HAP-1 (cell line): ENCODE data around the gene SECISBP2.
A peak's percentile ranks its signal among the peaks of the same experiment; 100 is the strongest.
"Not testable (repeated sequence)": the region's sequence is repeated elsewhere in the genome, so short reads cannot be mapped to it uniquely, and the experiment has no call there.

Experiments
- DNase-seq, 2 experiments: peaks; one replicate each; pipeline ENCODE4 v3.0.0-alpha.2; 2016 to 2020; ENCODE audit warnings: low spot score in 2 of 2
- H3K27me3 ChIP-seq: fragments of 250-450 bp; sonication (Bioruptor Pico); 2 replicates; pipeline ENCODE4 v1.5.1; 2020; ENCODE audit warnings: low read depth, mild to moderate bottlenecking, moderate library complexity
- H3K36me3 ChIP-seq: fragments of 250-450 bp; sonication (Bioruptor Pico); replicated peaks from 2 replicates; pipeline ENCODE4 v1.5.1; 2020; ENCODE audit warnings: mild to moderate bottlenecking
- H3K4me1 ChIP-seq: fragments of 250-450 bp; sonication (Bioruptor Pico); 2 replicates; pipeline ENCODE4 v1.5.1; 2020; ENCODE audit warnings: mild to moderate bottlenecking
- H3K4me3 ChIP-seq: fragments of 250-450 bp; sonication (Bioruptor Pico); 2 replicates; pipeline ENCODE4 v1.5.1; 2020; ENCODE audit warnings: mild to moderate bottlenecking, moderate library complexity
- H3K9me3 ChIP-seq: fragments of 250-450 bp; sonication (Bioruptor Pico); 2 replicates; pipeline ENCODE4 v1.5.1; 2020; ENCODE audit warnings: mild to moderate bottlenecking, moderate library complexity
- in situ Hi-C: fragments of 300-500 bp; cut with MboI; formaldehyde crosslinking; loops from 3 replicates; pipeline ENCODE4 v1.14.3; 2020; ENCODE audit warnings: low sequenced_read_pairs, inconsistent platforms, mixed read lengths

The SECISBP2 gene

DNA sequence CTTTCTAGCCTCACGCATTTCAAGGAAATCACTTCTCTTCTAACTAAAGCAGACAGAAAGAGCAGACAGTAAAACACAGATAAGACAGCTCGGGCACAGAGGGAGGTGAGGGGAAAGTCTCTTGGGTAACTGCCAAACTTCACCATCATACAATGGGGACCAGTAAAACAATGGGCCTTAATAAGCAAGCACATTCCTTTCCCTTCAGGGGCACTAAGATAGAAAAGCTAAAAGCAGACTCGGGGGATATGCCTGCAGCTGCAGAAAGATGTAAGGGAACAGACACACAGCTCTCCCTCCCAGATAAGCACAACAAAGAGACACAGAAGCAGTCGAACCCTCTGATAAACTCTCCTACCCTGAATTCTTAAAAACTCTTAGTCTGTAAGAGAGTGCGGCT is 22.9 kb upstream of the SECISBP2 start:
- no peaks in the 10 kb centered on the region for H3K36me3 ChIP-seq
- H3K4me3 ChIP-seq, result no peak overlapping the region
- no peak for DNase-seq
- in situ Hi-C loops, result no loop called here
- H3K9me3 ChIP-seq, result no peaks in the 10 kb centered on the region
- H3K4me1 ChIP-seq, result no peaks in the 10 kb centered on the region
- no peaks in the 10 kb centered on the region for H3K27me3 ChIP-seq

DNA sequence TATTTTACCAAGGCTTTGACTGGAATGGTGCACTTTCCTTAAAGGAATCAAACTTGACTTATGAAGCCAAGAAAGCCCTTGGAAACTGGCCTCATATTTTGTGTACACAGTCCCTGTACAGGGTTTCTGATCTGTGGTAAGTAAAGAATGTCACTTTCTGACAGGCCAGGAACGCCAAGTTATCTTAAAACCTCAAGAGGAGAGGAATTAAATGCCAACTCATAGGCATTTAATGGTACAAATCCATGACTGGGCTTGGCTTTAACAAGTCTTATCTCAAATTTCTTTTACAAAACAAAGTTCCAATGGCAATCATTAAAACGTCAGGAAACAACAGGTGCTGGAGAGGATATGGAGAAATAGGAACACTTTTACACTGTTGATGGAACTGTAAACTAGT is 16.3 kb upstream of the SECISBP2 start:
- DNase-seq, H3K4me3 ChIP-seq, H3K4me1 ChIP-seq, H3K27me3 ChIP-seq, H3K9me3 ChIP-seq, H3K36me3 ChIP-seq: not testable (repeated sequence)
- in situ Hi-C loops, result loop anchor here (25.0 kb wide), 1 partner anchor 360 kb away; no protein-coding TSS in a partner anchor

DNA sequence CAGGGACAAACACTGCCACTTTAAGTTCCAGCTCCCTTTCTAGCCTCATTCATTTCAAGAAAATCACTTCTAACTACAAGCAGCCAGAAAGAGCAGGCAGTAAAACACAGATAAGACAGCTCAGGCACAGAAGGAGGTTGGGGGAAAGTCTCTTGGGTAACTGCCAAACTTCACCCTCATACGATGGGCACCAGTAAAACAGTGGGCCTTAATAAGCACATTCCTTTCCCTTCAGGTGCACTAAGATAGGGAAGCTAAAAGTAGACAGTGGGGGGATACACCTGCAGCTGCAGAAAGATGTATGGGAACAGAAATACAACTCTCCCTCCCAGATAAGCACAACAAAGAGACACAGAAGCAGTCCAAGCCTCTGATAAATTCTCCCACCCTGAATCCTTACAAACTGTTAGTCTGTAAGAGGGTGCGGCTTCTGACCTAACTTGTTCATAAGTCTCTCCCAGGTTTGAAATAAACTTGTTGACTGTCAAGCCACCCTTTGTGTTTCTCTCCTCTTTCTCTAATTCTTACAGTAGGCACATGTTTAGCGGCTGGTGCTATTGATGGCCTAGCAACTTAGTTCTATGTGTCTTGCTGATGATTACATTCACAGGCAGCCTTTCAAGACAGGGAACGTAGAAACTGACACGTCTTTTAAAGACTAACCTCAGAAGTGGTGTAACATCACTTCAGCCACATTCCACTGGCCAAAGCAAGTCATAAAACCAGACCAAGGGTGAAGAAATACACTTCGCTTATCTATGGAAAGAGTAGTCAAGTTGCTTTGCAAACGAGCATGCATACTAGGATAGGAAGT is 14.1 kb upstream of the SECISBP2 start:
- Histone ChIP-seq H3K4me1 (no peaks in the 10 kb centered on the region), H3K4me3 (no peak overlapping the region), H3K27me3 (no peaks in the 10 kb centered on the region), H3K36me3 (0 out of 2 replicates have a peak, but pooled peaks cover 2% of the 10 kb centered on the region), H3K9me3 (no peaks in the 10 kb centered on the region)
- DNase-seq, result no peak
- in situ Hi-C loops, result loop anchor here (25.0 kb wide), 1 partner anchor 358 kb away; no protein-coding TSS in a partner anchor

DNA sequence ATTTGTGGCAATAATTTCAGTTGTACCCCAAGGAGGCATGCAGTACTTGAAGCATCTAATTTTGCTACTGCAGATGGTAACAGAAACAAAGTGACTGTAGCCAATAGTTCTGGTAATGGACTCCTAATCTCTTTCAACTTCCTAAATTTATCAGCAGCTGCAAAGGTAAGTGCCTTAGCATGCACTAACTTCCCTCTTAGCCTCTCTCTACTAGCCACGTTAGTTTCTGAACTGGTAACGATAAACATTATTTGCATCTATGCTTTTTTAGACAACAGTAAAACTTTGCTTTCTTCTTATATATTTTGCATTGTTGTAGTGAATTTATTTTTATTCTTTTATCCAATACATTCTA is 13.5 kb upstream of the SECISBP2 start:
- 0 out of 2 replicates have a peak, but pooled peaks cover 2% of the 10 kb centered on the region for H3K36me3 ChIP-seq
- no peaks in the 10 kb centered on the region for H3K27me3 ChIP-seq
- peaks cover 4% of the 10 kb centered on the region for H3K4me1 ChIP-seq
- H3K9me3 ChIP-seq, result no peaks in the 10 kb centered on the region
- no peak overlapping the region for H3K4me3 ChIP-seq
- no peak for DNase-seq
- in situ Hi-C loops, result loop anchor here (25.0 kb wide), 1 partner anchor 357 kb away; no protein-coding TSS in a partner anchor

DNA sequence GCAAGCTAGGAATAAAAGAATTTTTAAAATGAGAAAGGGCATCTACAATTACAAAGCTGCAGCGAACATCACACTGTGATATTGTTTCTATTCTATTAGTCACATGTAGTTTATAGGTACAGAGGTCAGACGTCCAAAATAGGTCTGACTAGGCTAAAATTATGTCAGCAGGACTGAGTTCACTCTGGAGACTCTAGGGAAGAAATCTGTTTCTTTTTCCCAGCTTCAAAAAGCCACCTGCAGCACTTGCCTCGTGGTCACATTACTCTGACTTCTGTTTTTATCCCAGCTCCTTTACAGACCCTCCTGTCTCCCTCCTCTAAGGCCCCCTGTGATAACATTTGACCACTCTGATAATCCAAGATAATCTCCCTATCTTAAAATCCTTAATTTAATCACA is 12.4 kb upstream of the SECISBP2 start:
- no peaks in the 10 kb centered on the region for H3K27me3 ChIP-seq
- H3K36me3 ChIP-seq, result 0 out of 2 replicates have a peak, but pooled peaks cover 2% of the 10 kb centered on the region
- in situ Hi-C loops, result loop anchor here (25.0 kb wide), 1 partner anchor 356 kb away; no protein-coding TSS in a partner anchor
- peaks cover 6% of the 10 kb centered on the region for H3K4me1 ChIP-seq
- no peak for DNase-seq
- H3K4me3 ChIP-seq, result no peak overlapping the region
- no peaks in the 10 kb centered on the region for H3K9me3 ChIP-seq

DNA sequence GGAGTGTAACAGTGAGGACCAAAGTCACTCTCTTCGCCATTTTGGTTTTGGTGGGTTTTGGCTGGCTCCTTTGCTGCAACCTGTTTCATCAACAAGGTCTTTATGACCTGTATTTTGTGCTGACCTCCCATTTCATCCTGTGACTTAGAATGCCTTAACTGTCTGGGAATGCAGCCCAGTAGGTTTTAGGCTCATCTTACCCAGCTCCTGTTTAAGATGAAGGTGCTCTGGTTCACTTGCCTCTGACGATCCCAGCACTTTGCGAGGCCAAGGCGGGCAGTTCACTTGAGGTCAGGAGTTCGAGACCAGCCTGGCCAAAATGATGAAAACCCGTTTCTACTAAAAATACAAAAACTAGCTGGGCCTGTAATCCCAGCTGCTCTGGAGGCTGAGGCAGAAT is 9.1 kb upstream of the SECISBP2 start:
- Histone ChIP-seq H3K9me3 (no peaks in the 10 kb centered on the region), H3K36me3 (peaks cover 23% of the 10 kb centered on the region), H3K27me3 (no peaks in the 10 kb centered on the region), H3K4me1 (peaks cover 13% of the 10 kb centered on the region), H3K4me3 (no peak overlapping the region)
- DNase-seq, result no peak
- in situ Hi-C loops, result loop anchor here (25.0 kb wide), 1 partner anchor 353 kb away; no protein-coding TSS in a partner anchor

DNA sequence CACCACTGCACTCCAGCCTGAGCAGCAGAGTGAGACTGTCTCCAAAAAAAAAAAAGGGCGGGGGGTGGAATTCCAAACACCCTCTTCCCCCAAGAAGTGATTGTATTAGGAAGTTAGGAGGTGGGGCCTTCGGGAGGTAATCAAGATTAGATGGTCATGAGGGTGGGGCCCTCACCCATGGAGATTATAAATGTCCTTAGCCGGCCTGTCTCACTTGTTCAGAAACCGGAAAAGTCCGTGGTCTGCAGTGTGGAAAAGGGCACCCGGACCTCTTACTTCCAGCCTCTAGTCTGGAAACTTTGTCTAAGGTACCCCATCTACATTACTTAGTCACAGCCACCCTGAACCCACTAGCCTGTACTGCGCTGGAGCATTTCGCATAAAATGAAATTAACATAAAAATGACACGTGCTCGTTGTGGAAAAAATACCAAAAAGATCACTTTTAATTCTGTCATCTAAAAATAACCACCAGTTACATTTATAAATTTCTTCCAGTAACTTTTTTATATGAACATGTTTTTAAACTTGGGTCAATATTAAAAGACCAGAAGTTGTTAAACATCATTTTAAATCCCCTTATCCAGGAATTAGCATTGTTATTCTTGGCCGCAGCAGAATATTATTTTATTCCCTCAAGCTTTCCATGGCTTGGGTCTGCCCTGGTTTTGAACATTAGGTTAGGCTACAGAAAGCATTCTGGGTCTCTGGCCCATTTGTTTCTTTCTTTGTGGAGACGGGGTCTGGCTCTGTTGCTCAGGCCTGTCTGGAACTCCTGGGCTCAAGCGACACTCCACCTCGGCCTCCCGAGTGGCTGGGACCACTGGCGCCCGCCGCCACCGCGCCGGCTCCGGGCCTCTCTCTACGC is 8.5 kb upstream of the SECISBP2 start:
- H3K4me3 ChIP-seq, result peak overlapping the region; percentile 85
- peak; percentile 32 to 57 for DNase-seq
- H3K27me3 ChIP-seq, result no peaks in the 10 kb centered on the region
- peaks cover 29% of the 10 kb centered on the region for H3K36me3 ChIP-seq
- no peaks in the 10 kb centered on the region for H3K9me3 ChIP-seq
- in situ Hi-C loops, result loop anchor here (25.0 kb wide), 1 partner anchor 352 kb away; no protein-coding TSS in a partner anchor
- peaks cover 19% of the 10 kb centered on the region for H3K4me1 ChIP-seq

DNA sequence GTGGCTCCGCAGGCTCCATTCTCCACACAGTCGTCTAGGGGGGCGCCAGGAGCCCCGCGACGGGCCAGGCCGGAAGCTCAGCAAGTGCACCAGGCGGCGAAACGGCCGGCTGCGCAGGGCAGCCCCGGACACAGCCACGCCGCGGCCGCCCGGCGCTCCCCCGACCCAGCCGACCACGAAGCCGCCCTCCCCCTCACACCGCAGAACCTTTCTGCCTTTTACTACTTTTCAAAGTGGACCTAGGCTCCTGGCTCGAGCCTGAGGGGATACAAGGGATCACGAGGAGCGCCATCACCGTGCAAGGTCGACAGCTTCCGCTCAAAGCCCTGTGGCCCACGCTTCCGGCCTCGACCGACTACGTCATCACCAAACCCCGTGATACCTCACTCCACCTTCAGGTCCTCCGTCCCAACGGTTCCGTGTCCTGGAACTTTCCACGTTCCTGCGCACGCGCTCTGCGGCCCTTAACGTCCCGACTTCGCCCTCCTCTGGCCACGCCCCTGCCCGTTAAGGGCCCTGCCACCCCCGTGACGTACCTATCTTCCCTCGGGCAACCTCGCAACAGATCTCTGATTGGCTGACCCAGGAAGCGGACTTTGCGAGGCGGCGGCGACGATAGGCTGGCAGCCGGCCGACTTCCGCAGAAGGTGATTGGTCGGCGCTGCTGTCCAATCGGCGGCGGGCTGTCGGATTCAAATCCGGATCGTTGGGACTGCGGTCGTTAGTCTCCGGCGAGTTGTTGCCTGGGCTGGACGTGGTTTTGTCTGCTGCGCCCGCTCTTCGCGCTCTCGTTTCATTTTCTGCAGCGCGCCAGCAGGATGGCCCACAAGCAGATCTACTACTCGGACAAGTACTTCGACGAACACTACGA is 7.6 kb upstream of the SECISBP2 start, which contains the start of gene CKS2:
Gene CKS2, plus strand, starts transcription at position 721 of the 871 bp plus-strand sequence. Its CDS starts 98 bp downstream, at position 819.
- peak; percentile 98 to 99 for DNase-seq
- H3K27me3 ChIP-seq, result no peaks in the 10 kb centered on the region
- peaks cover 38% of the 10 kb centered on the region for H3K36me3 ChIP-seq
- peaks cover 27% of the 10 kb centered on the region for H3K4me1 ChIP-seq
- H3K9me3 ChIP-seq, result no peaks in the 10 kb centered on the region
- in situ Hi-C loops, result loop anchor here (25.0 kb wide), 1 partner anchor 352 kb away; no protein-coding TSS in a partner anchor
- peak within 1 kb of the TSS; percentile 85 for H3K4me3 ChIP-seq

DNA sequence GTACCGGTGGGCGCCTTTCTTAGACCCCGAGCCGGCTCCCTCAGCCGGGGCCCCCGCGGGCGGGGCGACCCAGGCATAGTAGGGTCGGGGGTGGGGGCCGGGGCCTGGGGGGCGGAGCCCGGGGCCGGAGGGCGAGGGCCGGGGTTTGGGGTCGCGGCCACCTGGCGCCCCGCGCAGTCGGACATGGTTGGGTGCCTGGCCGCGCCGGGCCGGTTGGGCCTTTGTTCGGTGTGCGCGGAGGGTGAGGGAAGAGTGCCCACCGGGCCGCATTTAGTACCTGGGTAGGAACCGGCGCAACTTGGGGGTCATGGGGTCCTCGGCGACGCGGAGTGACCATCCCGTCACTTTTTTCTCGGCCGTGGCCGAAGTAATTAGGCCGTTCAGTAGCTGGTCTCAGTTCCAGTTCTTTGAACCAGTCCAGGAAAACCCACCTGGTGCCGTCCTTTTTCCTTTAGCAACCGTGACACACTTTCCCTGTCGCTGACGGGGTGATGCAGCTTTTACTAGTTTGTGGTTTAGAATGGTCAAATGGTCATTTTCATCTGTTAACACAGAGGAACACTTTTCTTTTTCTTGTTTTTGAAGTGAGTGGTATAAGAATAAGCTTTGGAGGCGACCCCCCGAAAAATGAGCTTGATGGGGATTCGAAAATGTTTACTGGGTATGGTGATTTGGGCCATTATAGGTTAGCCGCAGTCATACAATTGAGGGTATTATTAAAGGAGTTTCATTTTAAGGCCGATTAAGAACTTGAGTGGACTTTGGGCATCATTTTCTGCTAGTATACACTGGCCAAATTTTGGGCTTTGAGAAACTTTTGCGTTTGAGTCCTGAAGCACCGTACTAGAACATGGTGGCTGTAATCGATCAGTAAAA is 6.7 kb upstream of the SECISBP2 start:
- no peaks in the 10 kb centered on the region for H3K9me3 ChIP-seq
- in situ Hi-C loops, result loop anchor here (25.0 kb wide), 1 partner anchor 351 kb away; no protein-coding TSS in a partner anchor
- H3K4me1 ChIP-seq, result peaks cover 34% of the 10 kb centered on the region
- DNase-seq, result peak in 1 of 2 experiments; percentile 39
- no peaks in the 10 kb centered on the region for H3K27me3 ChIP-seq
- H3K4me3 ChIP-seq, result peak overlapping the region; percentile 85
- H3K36me3 ChIP-seq, result peaks cover 47% of the 10 kb centered on the region

DNA sequence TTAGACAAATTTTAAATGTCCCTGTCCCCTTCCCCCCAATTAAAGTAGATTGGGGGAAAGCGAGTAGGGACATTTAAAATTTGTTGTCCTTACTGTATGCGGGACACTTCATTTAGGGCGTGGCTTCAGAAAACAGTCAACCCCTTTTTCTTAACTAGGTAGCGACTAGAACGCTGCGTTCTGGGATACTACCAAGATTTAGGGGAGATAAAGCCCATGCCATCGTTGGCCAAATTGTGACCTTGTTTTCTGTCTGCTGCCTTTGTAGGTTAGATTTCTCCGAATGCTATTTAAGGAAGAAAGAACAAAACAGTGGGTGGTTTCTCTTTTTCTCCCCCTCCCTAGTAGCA is 6.1 kb upstream of the SECISBP2 start:
- DNase-seq, result peak; percentile 30 to 31
- H3K36me3 ChIP-seq, result peaks cover 53% of the 10 kb centered on the region

DNA sequence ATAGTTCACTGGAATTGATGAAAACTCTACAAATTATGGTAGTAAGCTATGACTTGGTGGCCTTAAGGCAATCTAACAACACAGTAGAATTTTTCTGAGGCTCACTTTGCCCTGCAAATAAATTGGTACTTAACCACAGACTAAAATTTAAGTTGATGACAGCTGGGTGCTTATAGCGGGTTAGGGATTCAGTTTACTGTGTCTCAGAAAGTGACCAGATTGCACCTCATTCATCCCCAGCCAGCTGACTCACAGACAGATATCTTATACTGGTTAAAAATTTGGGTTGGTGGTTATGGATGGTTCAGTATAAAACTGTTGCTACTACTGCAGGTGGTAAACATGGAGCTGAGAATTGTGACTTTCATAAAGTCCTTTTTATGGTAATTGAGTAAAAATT is 4.5 kb upstream of the SECISBP2 start:
- DNase-seq, result no peak
- in situ Hi-C loops, result loop anchor here (25.0 kb wide), 1 partner anchor 348 kb away; no protein-coding TSS in a partner anchor
- peak overlapping the region; percentile 85 for H3K4me3 ChIP-seq

More for the DNA sequence above, 6.1 kb upstream of the SECISBP2 start:
- Histone ChIP-seq H3K27me3 (no peaks in the 10 kb centered on the region), H3K4me1 (peaks cover 39% of the 10 kb centered on the region), H3K4me3 (peak overlapping the region; percentile 85), H3K9me3 (no peaks in the 10 kb centered on the region)
- in situ Hi-C loops, result loop anchor here (25.0 kb wide), 1 partner anchor 350 kb away; no protein-coding TSS in a partner anchor

DNA sequence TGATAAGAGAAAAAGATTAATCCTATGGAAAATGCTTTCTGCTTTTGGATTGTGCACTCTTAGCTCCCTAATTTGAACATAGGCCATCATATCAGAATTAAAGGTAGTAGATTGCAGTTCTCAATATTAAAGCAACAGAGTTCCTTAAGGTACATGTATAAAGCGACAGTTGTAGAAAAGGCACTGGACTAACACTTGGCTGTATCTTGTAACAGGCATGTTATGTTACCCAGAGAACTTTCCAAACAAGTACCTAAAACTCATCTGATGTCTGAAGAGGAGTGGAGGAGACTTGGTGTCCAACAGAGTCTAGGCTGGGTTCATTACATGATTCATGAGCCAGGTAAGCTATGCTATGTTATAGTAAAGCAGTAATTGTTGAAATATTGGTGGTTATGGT is 3.3 kb upstream of the SECISBP2 start:
- in situ Hi-C loops, result loop anchor here (25.0 kb wide), 1 partner anchor 347 kb away; no protein-coding TSS in a partner anchor
- Histone ChIP-seq H3K4me3 (peak overlapping the region; percentile 85), H3K4me1 (peaks cover 42% of the 10 kb centered on the region), H3K36me3 (peaks cover 60% of the 10 kb centered on the region), H3K9me3 (no peaks in the 10 kb centered on the region), H3K27me3 (no peaks in the 10 kb centered on the region)
- DNase-seq, result no peak

More for the DNA sequence above, 4.5 kb upstream of the SECISBP2 start:
- peaks cover 60% of the 10 kb centered on the region for H3K36me3 ChIP-seq
- H3K27me3 ChIP-seq, result no peaks in the 10 kb centered on the region
- H3K4me1 ChIP-seq, result peaks cover 42% of the 10 kb centered on the region
- H3K9me3 ChIP-seq, result no peaks in the 10 kb centered on the region
